Measurements from ENCODE around the gene RAPGEF1.

GRCh38 chr9:131781069-131781468, 41.2 kb upstream of the RAPGEF1 start:
- TF ChIP-seq EZH2 (IDR thresholded peaks at IDR 0.05; ENCODE audit: insufficient read depth, poor library complexity, severe bottlenecking) (no peak), EZH2phosphoT487 (IDR thresholded peaks at IDR 0.05; ENCODE audit: insufficient read depth, low read depth) (no peak)
